NCI-H128 (cell line): ENCODE measurements around the gene KCNC1.

Experiments used
- DNase-seq: peaks from one replicate; lab custom pipeline; 2025; ENCODE audit not compliant: unreplicated experiment; lab: John Stamatoyannopoulos, UW

KCNC1 gene

DNA sequence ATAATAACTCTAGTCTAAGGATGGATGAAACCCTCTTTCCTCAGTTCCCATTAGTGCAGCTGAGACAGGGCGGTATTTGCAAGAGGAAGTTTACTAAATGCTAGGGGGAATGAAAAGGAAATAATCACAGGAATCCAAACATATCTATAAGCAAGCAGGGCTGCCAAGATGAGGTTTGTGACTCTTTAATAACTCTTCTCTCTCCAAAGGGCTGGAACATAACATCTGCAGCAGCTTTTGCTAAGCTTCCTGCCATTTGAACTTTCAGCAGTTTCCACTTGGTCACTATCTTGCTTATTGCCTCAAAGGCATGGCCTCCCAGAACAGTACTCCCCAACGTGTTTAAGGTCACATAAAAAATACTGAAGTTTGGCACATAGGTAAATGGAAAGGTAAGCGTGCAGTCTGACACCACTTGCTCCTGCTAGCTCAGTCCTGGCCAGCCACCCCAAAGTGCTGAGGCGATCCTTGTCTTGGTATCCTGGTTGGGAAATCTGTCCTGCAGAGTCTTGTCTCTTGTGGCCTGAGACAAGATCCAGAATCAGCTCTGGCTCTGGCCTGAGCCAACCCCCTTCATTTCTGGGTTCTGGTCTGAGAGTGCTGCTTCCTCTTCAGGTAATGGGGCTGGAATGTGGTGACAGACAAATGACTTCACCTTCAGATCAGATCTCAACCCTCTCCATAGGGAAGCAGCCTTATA, 81.8 kb downstream of the KCNC1 start:
- no peak for DNase-seq

DNA sequence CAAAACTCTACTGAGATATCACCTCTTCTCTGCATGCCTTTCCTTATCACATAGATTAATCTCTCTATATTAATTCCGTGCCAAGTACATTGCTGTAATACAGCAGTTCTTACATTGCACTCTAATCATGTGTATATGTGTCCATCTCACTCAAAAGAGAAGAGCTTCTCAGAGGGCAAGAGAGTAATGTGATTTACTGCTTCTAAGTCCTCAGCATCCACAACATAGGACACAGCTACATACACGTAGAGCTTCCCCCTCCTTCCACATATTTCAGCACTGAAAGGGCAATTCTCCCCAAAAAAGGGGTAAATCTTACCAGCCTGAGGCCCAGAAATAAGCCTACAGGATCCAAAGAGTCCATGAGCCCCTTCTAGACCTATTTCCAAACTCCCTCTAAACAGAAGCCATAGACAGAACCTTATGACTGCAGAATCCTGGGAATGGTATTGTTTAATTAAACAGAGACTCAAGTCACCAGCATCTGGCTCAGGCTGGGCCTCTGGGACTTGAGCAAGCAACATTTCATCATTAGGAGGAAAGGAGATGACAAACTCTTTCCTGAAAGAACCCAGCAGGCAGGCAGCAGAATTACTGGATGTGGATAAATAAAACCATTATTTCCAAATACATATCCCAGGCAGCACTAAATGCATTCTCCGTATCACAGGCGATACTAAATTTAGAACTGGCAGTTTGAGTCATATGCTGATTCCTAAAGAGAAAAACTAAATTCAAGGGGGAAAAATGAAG, 87.2 kb downstream of the KCNC1 start:
- DNase-seq = no peak

DNA sequence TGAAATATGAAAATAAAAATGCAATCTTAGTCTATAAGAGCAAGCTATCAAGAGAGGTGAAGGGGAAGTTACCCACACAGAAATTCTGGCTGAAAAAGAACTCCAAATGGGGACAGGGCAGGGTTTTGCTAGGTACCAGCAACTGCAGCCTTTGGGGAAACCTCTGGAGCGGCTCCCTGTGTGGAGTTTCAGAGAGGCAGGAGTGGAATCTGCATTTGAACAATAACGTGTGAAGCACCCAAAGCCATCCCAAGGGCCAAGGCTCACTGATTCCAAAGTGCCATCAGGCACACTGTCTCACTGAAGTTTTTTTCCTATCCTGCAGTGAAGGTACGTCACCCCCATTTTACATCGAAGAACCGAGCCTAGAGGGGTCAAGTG, 87.8 kb downstream of the KCNC1 start:
- DNase-seq = no peak

DNA sequence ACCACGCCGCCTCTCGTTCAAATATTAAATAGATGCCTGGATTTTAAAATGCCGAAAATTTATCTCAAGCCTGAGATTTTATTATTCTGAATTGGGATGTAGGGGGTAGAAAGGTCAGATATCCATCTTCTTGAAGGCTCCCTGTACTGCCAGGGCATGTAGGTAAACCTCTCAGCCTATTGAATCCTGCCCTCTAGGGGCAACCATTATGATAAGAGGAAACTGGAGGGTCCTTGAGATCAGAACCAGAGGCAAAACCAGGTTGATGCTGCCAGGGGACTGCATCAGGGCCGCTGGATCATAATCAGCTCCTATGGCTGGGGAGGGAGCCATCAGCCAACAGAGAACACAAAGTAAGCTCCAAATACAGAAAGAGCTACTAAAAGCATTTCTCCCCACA, 92.4 kb downstream of the KCNC1 start:
- DNase-seq = peak; percentile 25

DNA sequence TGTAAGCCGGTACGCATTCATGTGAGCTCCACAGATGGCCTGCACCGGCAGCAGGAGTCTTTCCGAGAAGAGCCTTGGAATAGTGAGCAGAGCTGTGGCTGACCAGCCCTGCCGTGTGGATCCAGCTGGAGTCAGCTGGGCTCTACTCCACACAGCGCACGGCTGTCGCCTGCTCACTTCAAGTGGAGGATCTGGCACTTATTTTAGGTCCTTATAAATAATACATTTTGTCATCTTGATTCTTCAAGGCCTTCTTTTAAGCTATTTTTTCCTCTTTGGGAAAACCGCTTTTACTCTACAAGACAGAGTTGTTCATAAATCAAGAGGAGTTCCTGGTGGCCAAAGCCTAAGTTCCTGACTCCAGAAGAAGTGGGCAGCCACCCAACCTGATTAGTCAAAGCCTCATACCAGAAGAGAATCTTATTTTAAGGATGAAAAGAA, 93.8 kb downstream of the KCNC1 start:
- DNase-seq = no peak

DNA sequence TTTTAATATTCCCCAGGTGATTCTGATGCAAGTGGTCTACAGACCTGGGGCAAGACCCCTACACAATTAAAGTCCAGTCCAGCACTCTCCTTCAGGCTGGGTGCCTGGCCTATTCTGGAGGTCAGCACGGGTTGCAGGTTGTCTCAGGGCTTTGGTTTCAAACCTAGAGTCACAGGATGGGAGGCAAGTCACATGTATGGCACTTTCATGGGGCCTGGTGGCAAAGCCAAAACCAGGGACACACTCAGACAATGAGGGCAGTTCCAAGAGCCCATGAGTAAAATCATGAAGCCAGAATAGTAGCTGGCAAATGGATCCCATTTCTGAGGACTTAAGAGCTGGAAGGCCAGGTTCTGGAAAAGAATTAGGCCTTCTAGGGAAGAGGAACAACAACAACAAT, 96.6 kb downstream of the KCNC1 start:
- DNase-seq = no peak

DNA sequence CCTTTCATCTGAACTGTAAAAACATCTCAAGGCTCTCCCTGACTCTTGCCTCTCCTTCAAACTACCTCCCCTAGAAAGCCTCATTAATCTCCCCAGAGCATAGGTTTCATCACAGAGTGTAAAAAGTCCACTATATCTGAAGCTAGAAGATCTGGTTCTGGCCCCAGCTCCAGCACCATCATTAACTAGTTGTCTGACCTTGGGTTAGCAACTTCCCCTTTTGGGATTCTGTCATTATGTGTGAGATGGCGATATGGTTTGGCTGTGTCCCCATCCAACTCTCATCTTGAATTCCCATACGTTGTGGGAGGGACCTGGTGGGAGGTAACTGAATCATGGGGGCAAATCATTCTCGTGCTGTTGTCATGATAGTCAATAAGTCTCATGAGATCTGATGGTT, 97.3 kb downstream of the KCNC1 start:
- DNase-seq = no peak
